ENCODE data around the gene ENDOV. TPM values are rescaled to one million over a fixed set of nuclear protein-coding genes. Genes with fewer than 3 reads are reported as not detected.

Gene ENDOV
- total and polyA plus RNA-seq, 2 of the 13 experiments (the other 11 are each of a cell fraction or from before 2014, with no cell fraction given): 15.1 to 17.1 TPM

- no peak for TF ChIP-seq ZNF816 (CRISPR knock-in tag; IDR thresholded peaks at IDR 0.05; ENCODE audit: borderline replicate concordance)
- no peak for TF ChIP-seq SMARCC2 (IDR thresholded peaks at IDR 0.05)
- TF ChIP-seq NFE2L2 (IDR thresholded peaks at IDR 0.05; ENCODE audit: low read length): no peak
- no peak for TF ChIP-seq ZBED4 (CRISPR knock-in tag; IDR thresholded peaks at IDR 0.05; ENCODE audit: borderline replicate concordance)
- no peak for TF ChIP-seq KDM5A (IDR thresholded peaks at IDR 0.05; ENCODE audit: borderline replicate concordance, low read length)
- TF ChIP-seq TFDP1 (CRISPR knock-in tag; IDR thresholded peaks at IDR 0.05; ENCODE audit: borderline replicate concordance): no peak; the same call in 1 of the 2 replicates
- 0 out of 2 replicates have a peak, but pooled peaks have one; percentile 19 for TF ChIP-seq ZNF619 (CRISPR knock-in tag; IDR thresholded peaks at IDR 0.05)
- TF ChIP-seq ZUFSP (CRISPR knock-in tag; IDR thresholded peaks at IDR 0.05; ENCODE audit: borderline replicate concordance): no peak
- TF ChIP-seq ISX (CRISPR knock-in tag; conservative IDR thresholded peaks at IDR 0.05): no peak
- TF ChIP-seq SAP130 (CRISPR knock-in tag; IDR thresholded peaks at IDR 0.05; ENCODE audit: low read depth): no peak
- TF ChIP-seq ZBTB26 (CRISPR knock-in tag; IDR thresholded peaks at IDR 0.05; ENCODE audit: borderline replicate concordance): no peak
- TF ChIP-seq SP5 (CRISPR knock-in tag; IDR thresholded peaks at IDR 0.05; ENCODE audit: borderline replicate concordance, low read depth): no peak
- TF ChIP-seq ZNF232 (CRISPR knock-in tag; IDR thresholded peaks at IDR 0.05; ENCODE audit: borderline replicate concordance): peak; percentile 19; the same call in 1 of the 2 replicates
- TF ChIP-seq ZNF788 (CRISPR knock-in tag; IDR thresholded peaks at IDR 0.05; ENCODE audit: borderline replicate concordance): no peak
- TF ChIP-seq HNRNPLL (IDR thresholded peaks at IDR 0.05; ENCODE audit: low read depth, low read length, poor library complexity, severe bottlenecking): no peak
- peak; percentile 65; the same call in 1 of the 2 replicates for TF ChIP-seq ZNF772 (CRISPR knock-in tag; IDR thresholded peaks at IDR 0.05)
- TF ChIP-seq SALL2 (CRISPR knock-in tag; IDR thresholded peaks at IDR 0.05): no peak
- TF ChIP-seq ZBTB43 (CRISPR knock-in tag; conservative IDR thresholded peaks at IDR 0.05): no peak
- no peak for TF ChIP-seq ZNF513 (CRISPR knock-in tag; conservative IDR thresholded peaks at IDR 0.05)
Measured at GRCh38 chr17:80453998-80454556, 39.1 kb downstream of the ENDOV start (continued).
